ENCODE data around the gene SLC11A1.

SLC11A1 gene

GRCh38 chr2:218381916-218382366 lies at the start of gene SLC11A1:
Gene SLC11A1, plus strand, starts transcription at chr2:218382273. Its CDS starts 96 bp downstream, at chr2:218382369.
- TF ChIP-seq CTCF (conservative IDR thresholded peaks at IDR 0.05): no peak
- no peak within 1 kb of the TSS for H3K27ac ChIP-seq

DNA sequence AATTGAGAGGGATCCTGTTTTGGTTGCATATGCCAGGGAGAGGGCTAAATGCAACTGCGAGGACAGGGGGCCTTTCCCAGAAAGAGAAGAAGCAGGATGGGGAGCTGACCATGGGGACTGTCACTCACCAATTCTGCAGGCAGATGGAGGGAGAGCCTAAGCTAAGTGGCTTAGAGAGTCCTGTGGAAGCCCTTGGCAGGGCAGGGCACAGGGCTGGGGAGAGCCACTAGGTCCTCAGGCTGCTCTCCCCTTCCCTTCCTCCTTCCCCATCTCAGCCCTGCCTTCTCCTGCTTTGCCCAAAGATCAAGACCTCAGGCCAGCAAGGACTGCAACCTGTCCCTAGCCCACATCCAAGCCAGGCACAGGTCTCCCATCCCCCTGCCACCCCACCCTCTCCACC lies 49.8 kb upstream of the SLC11A1 start:
- TF ChIP-seq CTCF (conservative IDR thresholded peaks at IDR 0.05): no peak
- no peak overlapping the region for H3K27ac ChIP-seq

- TF ChIP-seq CTCF (conservative IDR thresholded peaks at IDR 0.05): no peak
- H3K27ac ChIP-seq: no peak overlapping the region
Observed at GRCh38 chr2:218332920-218333645, 49.0 kb upstream of the SLC11A1 start.

GRCh38 chr2:218334531-218334930 lies 47.5 kb upstream of the SLC11A1 start:
- no peak for TF ChIP-seq CTCF (conservative IDR thresholded peaks at IDR 0.05)
- H3K27ac ChIP-seq: no peak overlapping the region

DNA sequence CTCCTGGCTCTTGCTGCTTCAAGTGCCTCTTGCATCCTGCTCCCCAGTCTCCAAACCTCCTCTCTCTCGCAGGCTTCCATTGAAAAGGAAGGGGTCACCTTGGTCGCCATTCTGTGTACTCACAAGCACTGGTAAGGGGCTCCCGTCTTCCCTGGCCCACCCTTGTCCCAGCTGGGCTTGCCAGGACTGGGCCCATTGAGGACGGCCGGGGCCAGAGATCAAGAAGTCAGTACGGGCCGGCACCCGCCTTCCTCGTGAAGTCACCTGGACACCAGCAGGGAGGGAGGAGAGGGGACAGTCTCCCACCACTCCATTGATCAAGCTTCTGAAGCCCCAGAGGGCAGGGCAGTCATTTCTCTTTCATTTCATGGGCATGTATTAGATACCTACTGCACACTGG lies 41.4 kb upstream of the SLC11A1 start:
- no peak for TF ChIP-seq CTCF (conservative IDR thresholded peaks at IDR 0.05)
- no peak overlapping the region for H3K27ac ChIP-seq

GRCh38 chr2:218341381-218341780 lies 40.7 kb upstream of the SLC11A1 start:
- H3K27ac ChIP-seq: no peak overlapping the region
- TF ChIP-seq CTCF (conservative IDR thresholded peaks at IDR 0.05): no peak

DNA sequence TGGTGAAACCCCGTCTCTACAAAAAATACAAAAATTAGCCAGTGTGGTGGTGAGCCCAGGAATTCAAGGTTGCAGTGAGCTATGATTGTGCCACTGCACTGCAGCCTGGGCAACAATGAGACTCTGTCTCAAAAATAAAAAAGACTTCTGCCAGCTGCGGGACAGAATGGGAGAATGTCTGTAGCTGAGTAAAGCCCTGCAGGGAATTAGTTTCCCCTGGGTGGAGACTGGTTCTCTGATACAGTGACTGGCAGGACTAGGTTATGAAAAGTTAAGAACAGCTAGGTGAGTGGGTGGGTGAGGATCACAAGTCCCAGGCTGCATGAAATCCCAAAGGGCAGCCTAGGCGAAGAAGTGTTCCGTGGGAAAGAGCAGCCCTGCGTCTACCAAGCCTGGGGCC lies 39.2 kb upstream of the SLC11A1 start:
- no peak overlapping the region for H3K27ac ChIP-seq
- TF ChIP-seq CTCF (conservative IDR thresholded peaks at IDR 0.05): no peak
